ES-I3 (cell line): ENCODE data around the gene ACY1.

Source experiments
- H3K36me3 ChIP-seq: 2 replicates; pipeline ENCODE4 v1.6.1; 2013; ENCODE audit warnings: mild to moderate bottlenecking, low read length, control low read depth, moderate library complexity; ENCODE audit not compliant: insufficient read depth
- H3K4me1 ChIP-seq: 2 replicates; pipeline ENCODE4 v1.6.1; 2013; ENCODE audit warnings: mild to moderate bottlenecking, control low read depth, low read length; ENCODE audit not compliant: insufficient read depth
- H3K9ac ChIP-seq: 2 replicates; pipeline ENCODE4 v1.6.1; 2013; ENCODE audit warnings: low read depth, mild to moderate bottlenecking, low read length, moderate library complexity
- H3K9me3 ChIP-seq: 2 replicates; pipeline ENCODE4 v1.6.1; 2013; ENCODE audit warnings: mild to moderate bottlenecking, low read length, moderate library complexity; ENCODE audit not compliant: control insufficient read depth, insufficient read depth

ACY1 gene

DNA sequence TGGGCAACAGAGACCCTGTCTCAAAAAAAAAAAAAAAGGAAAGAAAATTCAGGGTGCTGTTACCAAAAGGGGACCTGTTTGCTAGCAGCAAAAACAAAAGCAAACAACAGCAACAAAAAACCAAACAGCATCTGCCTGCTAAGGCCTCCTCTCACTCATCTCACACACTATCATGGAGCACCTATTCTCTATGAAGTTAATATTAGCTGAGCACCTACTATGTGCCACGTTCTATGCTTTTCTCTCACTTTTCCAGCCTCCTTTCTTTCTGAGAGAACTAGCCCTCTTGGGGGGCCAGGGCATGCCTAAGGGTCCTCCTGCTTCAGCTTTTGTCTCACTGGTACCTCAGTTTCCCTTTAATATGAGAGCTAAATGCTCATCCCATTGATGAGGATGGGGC lies 28.6 kb upstream of the ACY1 start:
- Histone ChIP-seq H3K36me3 (no peaks in the 10 kb centered on the region), H3K9me3 (no peaks in the 10 kb centered on the region), H3K9ac (no peak overlapping the region), H3K4me1 (no peaks in the 10 kb centered on the region)

GRCh38 chr3:51955175-51955892 lies 28.0 kb upstream of the ACY1 start, which contains the start of gene GPR62:
Gene GPR62, plus strand, starts transcription at chr3:51955381. Its CDS starts 272 bp downstream, at chr3:51955653.
- H3K36me3 ChIP-seq: no peaks in the 10 kb centered on the region
- H3K4me1 ChIP-seq: no peaks in the 10 kb centered on the region
- peak within 1 kb of the TSS; percentile 63 for H3K9ac ChIP-seq

GRCh38 chr3:51955893-51956770 lies 27.2 kb upstream of the ACY1 start:
- H3K9me3 ChIP-seq: no peaks in the 10 kb centered on the region
- no peaks in the 10 kb centered on the region for H3K36me3 ChIP-seq
- H3K4me1 ChIP-seq: no peaks in the 10 kb centered on the region
- H3K9ac ChIP-seq: peak overlapping the region; percentile 63

More at GRCh38 chr3:51955175-51955892, 28.0 kb upstream of the ACY1 start, which contains the start of gene GPR62:
- H3K9me3 ChIP-seq: no peaks in the 10 kb centered on the region

GRCh38 chr3:51957520-51958205 lies 25.7 kb upstream of the ACY1 start:
- H3K9me3 ChIP-seq: no peaks in the 10 kb centered on the region
- no peaks in the 10 kb centered on the region for H3K36me3 ChIP-seq
- H3K9ac ChIP-seq: no peak overlapping the region
- no peaks in the 10 kb centered on the region for H3K4me1 ChIP-seq

GRCh38 chr3:51958603-51959521 lies 24.5 kb upstream of the ACY1 start:
- no peaks in the 10 kb centered on the region; the same call in 1 of the 2 replicates for H3K4me1 ChIP-seq
- H3K36me3 ChIP-seq: no peaks in the 10 kb centered on the region
- H3K9me3 ChIP-seq: no peaks in the 10 kb centered on the region
- H3K9ac ChIP-seq: no peak overlapping the region

GRCh38 chr3:51959651-51960050 lies 23.7 kb upstream of the ACY1 start:
- H3K4me1 ChIP-seq: peaks cover 7% of the 10 kb centered on the region; the same call in 1 of the 2 replicates
- H3K9me3 ChIP-seq: no peaks in the 10 kb centered on the region
- no peaks in the 10 kb centered on the region for H3K36me3 ChIP-seq
- H3K9ac ChIP-seq: no peak overlapping the region

DNA sequence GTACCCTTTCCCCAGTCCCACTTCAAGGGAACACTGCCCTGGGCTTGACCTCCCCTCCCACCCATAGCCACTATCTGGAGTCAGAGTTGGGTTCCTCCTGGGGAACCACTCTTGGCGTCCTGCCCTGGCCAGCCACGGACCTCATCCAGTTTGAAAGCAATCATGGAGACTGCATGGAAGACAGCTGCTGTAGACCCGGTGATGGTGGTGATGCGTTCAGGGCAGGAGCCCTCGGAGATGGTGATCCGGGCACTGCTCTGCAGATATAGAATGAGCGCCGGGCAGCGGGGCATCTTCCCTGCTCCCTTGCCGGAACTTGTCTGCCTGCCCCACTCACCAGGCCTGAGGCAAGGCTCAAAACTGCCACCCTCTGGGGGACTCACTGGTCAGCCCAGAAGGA lies 22.9 kb upstream of the ACY1 start:
- Histone ChIP-seq H3K9me3 (no peaks in the 10 kb centered on the region), H3K9ac (no peak overlapping the region), H3K4me1 (peaks cover 9% of the 10 kb centered on the region; the same call in 1 of the 2 replicates), H3K36me3 (no peaks in the 10 kb centered on the region)

DNA sequence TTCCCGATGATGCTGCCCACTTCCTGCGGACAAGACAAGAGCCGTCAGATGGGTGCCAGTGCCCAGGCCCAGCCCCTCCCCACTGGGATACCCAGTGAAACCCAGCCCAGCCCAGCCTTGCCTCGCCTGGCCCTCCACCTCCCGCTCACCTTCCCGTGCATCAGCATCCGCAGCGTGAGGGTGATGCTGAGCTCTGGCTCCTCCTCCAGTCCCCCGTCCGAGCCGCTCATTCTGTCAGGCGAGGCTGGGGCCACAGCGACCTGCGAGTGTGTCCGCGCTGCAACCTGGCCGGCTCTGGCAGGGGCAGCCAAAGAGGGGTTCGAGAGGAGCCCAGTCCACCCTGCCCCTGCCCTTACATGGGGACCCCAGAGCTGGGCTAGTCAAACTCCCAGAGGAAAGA lies 22.3 kb upstream of the ACY1 start:
- Histone ChIP-seq H3K4me1 (peaks cover 11% of the 10 kb centered on the region; the same call in 1 of the 2 replicates), H3K9ac (no peak overlapping the region), H3K9me3 (no peaks in the 10 kb centered on the region), H3K36me3 (no peaks in the 10 kb centered on the region)

DNA sequence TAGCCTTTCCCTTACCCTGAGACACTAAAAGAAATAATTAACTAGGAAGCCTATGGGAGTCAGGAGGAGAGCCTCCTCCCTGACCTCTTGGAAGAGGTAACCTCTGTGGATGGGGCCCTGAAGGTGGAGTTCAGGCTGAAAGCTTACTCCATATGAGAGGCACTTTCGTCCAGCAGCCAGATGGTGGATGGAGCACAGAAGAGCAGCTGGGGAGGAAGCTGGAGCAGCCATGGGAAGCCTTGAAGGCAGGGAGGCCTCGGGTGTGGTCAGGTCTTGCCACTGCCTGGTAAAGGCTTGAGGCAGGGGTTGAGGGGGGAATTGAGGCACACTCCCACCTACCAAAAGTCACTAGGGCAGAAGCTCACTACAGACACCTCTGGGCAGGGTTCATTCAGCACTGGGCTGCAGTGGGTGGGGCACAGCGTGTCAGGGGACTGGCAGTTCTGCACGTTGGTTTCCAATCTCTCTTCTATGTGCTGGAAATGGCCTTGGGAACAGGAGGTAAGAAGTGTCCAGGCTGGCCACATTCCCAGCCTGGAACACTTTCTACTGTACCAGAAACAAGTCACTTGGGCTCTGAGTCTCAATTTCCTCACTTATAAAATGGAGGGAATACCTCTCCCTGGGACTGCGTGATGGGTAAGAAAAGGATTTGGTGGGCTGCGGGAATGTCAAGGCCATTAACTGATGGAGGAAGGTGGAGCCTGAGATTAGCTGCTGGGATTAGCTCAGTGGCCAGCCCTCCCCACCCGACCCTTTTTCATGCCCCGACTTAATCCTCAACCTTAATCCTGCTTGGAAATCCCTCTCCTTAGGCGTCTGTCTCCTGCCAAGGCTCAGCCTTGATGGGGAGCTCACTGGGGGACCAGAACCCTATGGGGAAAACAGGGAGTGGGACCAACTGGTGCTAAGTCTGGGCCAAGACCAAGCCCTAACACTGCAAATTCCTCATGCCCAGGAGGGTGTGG lies 21.4 kb upstream of the ACY1 start:
- Histone ChIP-seq H3K9me3 (no peaks in the 10 kb centered on the region), H3K36me3 (no peaks in the 10 kb centered on the region), H3K4me1 (peaks cover 16% of the 10 kb centered on the region; the same call in 1 of the 2 replicates), H3K9ac (no peak overlapping the region)

- H3K9ac ChIP-seq: no peak overlapping the region
- peaks cover 16% of the 10 kb centered on the region; the same call in 1 of the 2 replicates for H3K4me1 ChIP-seq
- no peaks in the 10 kb centered on the region for H3K9me3 ChIP-seq
- H3K36me3 ChIP-seq: no peaks in the 10 kb centered on the region
Measured at GRCh38 chr3:51962854-51963530, 20.3 kb upstream of the ACY1 start.

DNA sequence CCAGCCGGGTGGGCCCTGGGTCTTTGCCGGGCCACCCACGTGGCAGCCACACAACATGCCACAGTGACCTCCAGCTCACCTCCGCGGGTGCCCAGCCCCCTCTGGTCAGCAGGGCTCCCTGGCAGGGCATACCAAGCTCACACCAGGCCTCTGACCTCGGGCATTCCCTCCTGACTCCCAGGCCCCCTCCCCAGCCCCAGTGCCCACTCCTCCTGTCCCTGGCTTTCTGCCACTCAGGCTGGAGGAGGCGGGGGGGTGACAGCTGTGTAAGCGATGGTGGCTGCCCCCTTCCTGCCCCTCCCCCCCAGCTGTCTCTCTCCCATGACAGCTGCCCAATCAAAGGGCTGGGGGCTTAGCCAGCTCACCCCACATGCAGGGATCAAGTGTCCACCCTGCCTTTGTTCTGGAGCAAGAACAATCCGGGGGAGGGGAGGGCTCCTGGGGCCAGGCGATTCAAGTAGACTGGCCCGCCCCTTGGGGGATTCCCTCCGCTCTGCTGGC lies 19.3 kb upstream of the ACY1 start:
- no peaks in the 10 kb centered on the region for H3K36me3 ChIP-seq
- peaks cover 22% of the 10 kb centered on the region for H3K4me1 ChIP-seq
- H3K9ac ChIP-seq: no peak overlapping the region
- H3K9me3 ChIP-seq: no peaks in the 10 kb centered on the region

DNA sequence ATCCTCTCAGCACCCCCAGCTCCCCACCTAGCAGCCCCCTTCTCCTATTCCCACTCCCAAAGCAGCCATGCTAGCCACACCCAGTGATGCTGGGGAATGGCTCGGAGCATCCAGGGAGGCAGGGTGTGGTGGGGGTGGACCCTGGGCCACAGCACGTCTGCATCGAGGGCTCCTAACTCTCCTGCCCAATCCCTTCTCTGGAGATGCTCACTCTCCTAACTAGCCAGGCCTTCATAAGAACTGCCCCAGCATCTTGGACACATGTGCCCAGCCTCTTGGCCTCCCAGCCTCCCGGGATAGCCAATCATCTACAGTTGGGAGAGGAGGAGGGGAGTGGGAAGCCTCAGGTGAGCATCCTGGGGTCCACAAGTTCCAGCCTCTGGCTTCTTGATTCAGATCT lies 18.8 kb upstream of the ACY1 start:
- Histone ChIP-seq H3K36me3 (no peaks in the 10 kb centered on the region), H3K9me3 (no peaks in the 10 kb centered on the region), H3K4me1 (peaks cover 26% of the 10 kb centered on the region), H3K9ac (no peak overlapping the region)
